Measurements from ENCODE around the gene CIT.

DNA sequence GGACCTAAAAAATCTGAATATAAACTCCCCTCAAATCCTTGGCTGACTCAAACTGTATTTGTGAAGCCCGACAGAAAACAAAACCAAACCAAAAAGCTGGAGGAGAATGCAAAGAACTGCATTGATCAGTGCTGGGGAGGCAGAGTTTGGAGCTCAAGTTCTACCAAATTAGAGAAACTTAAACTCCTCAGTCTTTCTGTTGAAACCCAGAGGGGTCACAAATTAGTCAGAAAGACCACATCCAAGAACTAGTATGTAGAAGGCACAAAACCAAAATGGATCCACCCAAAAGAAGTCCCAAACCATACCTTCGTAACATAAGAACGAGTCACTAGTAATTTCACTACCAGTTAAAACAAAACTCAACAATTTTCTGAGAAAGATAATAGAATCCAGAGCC, 224.5 kb downstream of the CIT start:
- TF ChIP-seq POLR2A (IDR thresholded peaks at IDR 0.05), result no peak
- no peak for TF ChIP-seq CTCF (IDR thresholded peaks at IDR 0.05)
